Body of pancreas (tissue), 4 donors: ENCODE data around the gene IGSF11. TPM values are rescaled to one million over a fixed set of nuclear protein-coding genes. Genes with fewer than 3 reads are reported as not detected.

Source experiments
- ATAC-seq: fragments of 150-250 bp; one replicate; pipeline ENCODE4 v1.9.1; 2016
- DNase-seq, 4 donors: peaks; one replicate each; pipeline ENCODE4 v3.0.0-alpha.2; 2019
- H3K27ac ChIP-seq, 4 donors: fragments of 200-600 bp; sonication (generic); 1 replicate in 3 of 4; 2 replicates in 1 of 4; pipeline versions ENCODE4 v1.5.1 to v1.6.1; 2016 to 2019; ENCODE audit warnings: mild to moderate bottlenecking in 1 of 4, mixed read lengths in 1 of 4, moderate library complexity in 1 of 4
- H3K27me3 ChIP-seq, 2 donors: fragments of 200-600 bp; sonication (generic); one replicate each; pipeline ENCODE4 v1.6.0; 2016; ENCODE audit warnings: mild to moderate bottlenecking in 1 of 2
- H3K36me3 ChIP-seq, 2 donors: fragments of 200-600 bp; sonication (generic); replicated peaks in 1 of 2; 2 replicates each; pipeline ENCODE4 v1.5.1; 2016; ENCODE audit warnings: low read depth in 2 of 2; ENCODE audit not compliant: insufficient read depth in 1 of 2
- H3K4me1 ChIP-seq: fragments of 200-600 bp; sonication (generic); one replicate; pipeline ENCODE4 v1.6.0; 2016
- H3K4me3 ChIP-seq, 2 donors: fragments of 200-600 bp; sonication (generic); 1 replicate in 1 of 2; 2 replicates in 1 of 2; pipeline ENCODE4 v1.5.1; 2016 to 2019
- H3K9me3 ChIP-seq, 3 donors: fragments of 200-600 bp; sonication (generic); 1 replicate in 2 of 3; 2 replicates in 1 of 3; pipeline ENCODE4 v1.5.1; 2016
- CTCF ChIP-seq, 7 experiments: fragments of 450-650 bp in 4 of 7; fragments of 200-600 bp in 3 of 7; sonication (generic) in 3 of 7; IDR thresholded peaks; one replicate each; pipeline ENCODE4 v1.5.1; 2016 to 2019; ENCODE audit warnings: antibody characterized with exemption in 7 of 7
- POLR2A ChIP-seq, 3 donors: fragments of 450-650 bp; IDR thresholded peaks; one replicate each; pipeline ENCODE4 v1.6.1; 2016; ENCODE audit warnings: antibody characterized with exemption in 3 of 3, mild to moderate bottlenecking in 2 of 3
- WGBS, 2 donors: methylation state at CpG; one replicate each; pipeline ENCODE4 v1.1.5; 2017; 5-methylcytosine and 5-hydroxymethylcytosine counted together
- intact Hi-C: fragments of 100-400 bp; cut with DNase I; formaldehyde crosslinking; loops from one replicate; pipeline ENCODE4 v1.15.1; 2023
- total RNA-seq, 2 donors: library from RNA; depleted of rRNA; stranded (reverse); fragments of >200 nt; gene quantifications; one replicate each; pipeline ENCODE4 v1.1.0, GENCODE V29; 2016

The IGSF11 gene
- total RNA-seq, 2 donors from 2014 or later, result 3.0 to 9.1 TPM

GRCh38 chr3:118886708-118887107, 147.9 kb downstream of the IGSF11 start:
- DNase-seq, result no peak
- H3K4me3 ChIP-seq, result no peak overlapping the region
- H3K27ac ChIP-seq, result no peak overlapping the region
- H3K4me1 ChIP-seq, result no peaks in the 10 kb centered on the region
- H3K36me3 ChIP-seq, result no peaks in the 10 kb centered on the region
- intact Hi-C loops, result loop anchor here (10.0 kb wide), 1 partner anchor 358 kb away; the partner anchor contains the start of gene B4GALT4
- H3K27me3 ChIP-seq, result no peaks in the 10 kb centered on the region
- H3K9me3 ChIP-seq, result no peaks in the 10 kb centered on the region
- no peak for ATAC-seq
- WGBS, 2 donors, result 73 to 80% methylated on average over 3 of the region's 3 CpGs
- TF ChIP-seq CTCF (IDR thresholded peaks at IDR 0.05) (no peak), POLR2A (IDR thresholded peaks at IDR 0.05) (no peak)

DNA sequence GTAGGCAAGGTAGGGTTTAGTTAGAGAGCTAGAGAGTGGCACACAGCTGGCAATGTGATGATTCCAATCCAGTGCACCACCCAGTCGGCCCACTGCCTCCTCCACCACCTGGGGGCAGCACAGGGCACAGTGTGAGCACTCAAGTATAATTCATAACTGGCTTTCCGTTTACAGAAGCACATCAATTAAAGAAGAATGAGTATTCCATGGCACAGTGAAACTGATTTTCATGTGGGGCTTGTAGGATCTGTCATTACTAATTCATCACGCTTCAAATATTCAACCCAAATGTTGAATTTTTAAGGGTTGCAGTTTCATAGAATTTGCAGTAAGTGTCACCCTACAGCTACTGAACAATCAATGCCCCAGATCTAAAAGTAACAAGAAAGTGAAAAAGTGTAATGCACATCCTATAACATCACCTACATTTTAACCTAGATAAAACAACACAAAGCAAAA, 149.9 kb downstream of the IGSF11 start:
- TF ChIP-seq POLR2A (IDR thresholded peaks at IDR 0.05) (no peak), CTCF (IDR thresholded peaks at IDR 0.05) (peak; percentile 87 to 98 (median 95))
- no peaks in the 10 kb centered on the region for H3K27me3 ChIP-seq
- no peaks in the 10 kb centered on the region for H3K9me3 ChIP-seq
- 0 to 2% methylated on average over 3 of the region's 3 CpGs for WGBS, 2 donors
- DNase-seq (peak; percentile 85 to 93 (median 88)), ATAC-seq (peak; percentile 84)
- H3K36me3 ChIP-seq, result no peaks in the 10 kb centered on the region
- H3K4me3 ChIP-seq, result no peak overlapping the region
- no peak overlapping the region for H3K27ac ChIP-seq
- intact Hi-C loops, result loop anchor here (5.0 to 10.0 kb wide), 2 partner anchors 153 to 360 kb away; partner anchors contain the start of gene B4GALT4
- H3K4me1 ChIP-seq, result no peaks in the 10 kb centered on the region

DNA sequence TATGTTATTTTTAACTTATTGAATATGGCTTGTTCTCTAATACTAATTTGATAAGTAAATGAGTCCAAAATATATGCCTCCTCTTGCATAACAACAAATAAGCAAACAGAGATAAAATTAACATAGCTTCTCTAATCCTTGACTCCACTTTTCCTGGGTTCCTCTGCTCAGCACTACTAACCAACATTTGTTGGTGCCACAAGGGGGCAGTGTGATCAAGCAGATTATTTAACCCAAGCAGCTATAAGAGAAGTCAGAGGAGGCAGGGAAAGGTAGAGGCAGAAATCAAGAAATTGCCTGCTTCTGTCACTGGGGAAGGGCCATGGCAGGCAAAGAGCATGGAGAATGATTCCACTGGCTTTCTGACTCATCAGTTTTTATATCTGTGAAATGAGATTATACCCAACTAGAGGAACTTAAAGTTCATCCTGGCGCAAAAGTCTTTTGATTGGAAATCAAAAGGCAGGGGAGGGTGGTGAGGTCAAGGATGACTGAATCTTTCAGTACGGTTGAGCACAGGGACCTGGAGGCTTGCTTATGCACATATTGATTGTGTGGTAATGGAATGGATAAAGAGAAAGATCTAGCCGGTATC, 152.2 kb downstream of the IGSF11 start:
- intact Hi-C loops, result loop anchor here (5.0 to 10.0 kb wide), 2 partner anchors 155 to 362 kb away; partner anchors contain the start of gene B4GALT4
- peak; percentile 79 to 85 (median 82) for DNase-seq
- H3K27ac ChIP-seq, result no peak overlapping the region
- ATAC-seq, result peak; percentile 74
- WGBS, 2 donors, result 55 to 56% methylated on average over 3 of the region's 3 CpGs
- TF ChIP-seq POLR2A (IDR thresholded peaks at IDR 0.05), result no peak
- peak; percentile 34 to 90 (median 79) for TF ChIP-seq CTCF (IDR thresholded peaks at IDR 0.05)
- no peaks in the 10 kb centered on the region for H3K36me3 ChIP-seq
- no peak overlapping the region for H3K4me3 ChIP-seq
- no peaks in the 10 kb centered on the region for H3K4me1 ChIP-seq
- no peaks in the 10 kb centered on the region for H3K27me3 ChIP-seq
- no peaks in the 10 kb centered on the region for H3K9me3 ChIP-seq

DNA sequence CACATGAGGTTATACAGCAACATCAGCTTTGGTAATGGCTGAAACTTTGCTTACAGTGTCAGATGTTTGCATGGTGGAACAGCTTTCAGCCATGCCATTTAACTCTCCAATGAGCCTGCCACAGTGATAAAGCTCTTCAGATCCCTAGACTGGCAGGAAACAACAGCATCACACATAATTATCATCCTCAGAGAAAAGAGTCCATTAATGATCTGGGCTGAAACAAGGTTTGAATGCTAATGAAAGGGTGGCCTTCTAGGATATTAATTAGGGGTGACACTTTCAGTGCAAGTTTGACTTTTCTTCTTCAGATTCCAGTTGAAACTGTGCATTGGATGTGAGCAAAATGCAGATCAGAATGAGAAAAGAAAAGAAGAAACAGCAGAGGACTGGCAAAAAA, 166.6 kb downstream of the IGSF11 start:
- DNase-seq (no peak), ATAC-seq (no peak)
- H3K36me3 ChIP-seq, result no peaks in the 10 kb centered on the region
- intact Hi-C loops, result no loop called here
- TF ChIP-seq CTCF (IDR thresholded peaks at IDR 0.05) (no peak), POLR2A (IDR thresholded peaks at IDR 0.05) (no peak)
- no peaks in the 10 kb centered on the region for H3K27me3 ChIP-seq
- H3K4me3 ChIP-seq, result no peak overlapping the region
- H3K9me3 ChIP-seq, result peaks cover 0 to 8% (median 0%) of the 10 kb centered on the region in 3 donors
- no peak overlapping the region for H3K27ac ChIP-seq
- no peaks in the 10 kb centered on the region for H3K4me1 ChIP-seq
